K562 (cell line): ENCODE data around the gene AFF1. TPM values are rescaled to one million over a fixed set of nuclear protein-coding genes. Genes with fewer than 3 reads are reported as not detected.

ENCODE experiments used
- ATAC-seq: fragments of 200-7000 bp; cut with Tn5 transposase; 3 replicates; pipeline ENCODE4 v1.9.1; 2020; ENCODE audit warnings: moderate library complexity
- BruUV-seq: library from RNA; stranded (reverse); fragments of 400-500 nt; replicated peaks from 2 replicates; lab custom pipeline; 2021; lab: Mats Ljungman, UMichigan
- CTCF ChIA-PET: fragments of 300-600 bp; formaldehyde crosslinking; extraction: SDS; loops from one replicate; lab custom pipeline; 2021; ENCODE audit warnings: low intra/inter-chr PET ratio; lab: Yijun Ruan, JAX
- POLR2A ChIA-PET: fragments of 300-600, 350-650 bp; sonication (Branson Sonifier 250); formaldehyde crosslinking; extraction: SDS; loops from one replicate; lab custom pipeline; 2021; ENCODE audit warnings: antibody characterized with exemption, inconsistent platforms; lab: Yijun Ruan, JAX
- DNase-seq, 4 experiments: peaks; one replicate each; pipeline versions ENCODE4 v3.0.0 to v3.0.0-alpha.2; 2011 to 2018; ENCODE audit warnings: low spot score in 3 of 4, mixed read lengths in 3 of 4; ENCODE audit errors: extremely low read depth in 1 of 4
- FAIRE-seq: peaks from 2 replicates; lab custom pipeline; 2011; peaks lifted over from hg19 to GRCh38; lab: Jason Lieb, UNC
- H2AFZ ChIP-seq: 2 replicates; pipeline ENCODE4 v1.6.0; 2011; ENCODE audit warnings: low read depth, low read length, control low read depth, inconsistent platforms
- H3K27ac ChIP-seq: fragments of 200-600 bp; 3 replicates; pipeline ENCODE4 v1.8.0; 2011; ENCODE audit warnings: low read depth, mild to moderate bottlenecking, control low read depth, inconsistent platforms, low read length, moderate library complexity, mixed read lengths; ENCODE audit errors: extremely low read depth
- H3K27me3 ChIP-seq, 2 experiments: fragments of 300-600 bp in 1 of 2; 2 replicates in 1 of 2; 3 replicates in 1 of 2; pipeline versions ENCODE4 v1.6.0 to v1.8.0; 2011; ENCODE audit warnings: inconsistent platforms in 2 of 2, low read length in 2 of 2, mild to moderate bottlenecking in 1 of 2, mixed read lengths in 1 of 2, moderate library complexity in 1 of 2; ENCODE audit not compliant: control insufficient read depth in 2 of 2, insufficient read depth in 2 of 2
- H3K36me3 ChIP-seq: fragments of 300-600 bp; 3 replicates; pipeline ENCODE4 v1.8.0; 2011; ENCODE audit warnings: mild to moderate bottlenecking, low read length, inconsistent platforms; ENCODE audit not compliant: control insufficient read depth, insufficient read depth
- H3K4me1 ChIP-seq, 2 experiments: fragments of 200-600 bp in 1 of 2; replicated peaks in 1 of 2; 2 replicates in 1 of 2; 3 replicates in 1 of 2; pipeline versions ENCODE4 v1.5.1 to v1.8.0; 2011; ENCODE audit warnings: inconsistent platforms in 2 of 2, low read length in 2 of 2, mild to moderate bottlenecking in 1 of 2, mixed read lengths in 1 of 2, moderate library complexity in 1 of 2; ENCODE audit not compliant: control insufficient read depth in 2 of 2, insufficient read depth in 2 of 2
- H3K4me2 ChIP-seq: 2 replicates; pipeline ENCODE4 v1.6.1; 2011; ENCODE audit warnings: low read length, control low read depth, inconsistent platforms, mixed read lengths; ENCODE audit not compliant: insufficient read depth
- H3K4me3 ChIP-seq: fragments of 200-600 bp; sonication (generic), shearing (Covaris generic); 2 replicates; pipeline ENCODE4 v1.5.1; 2016; ENCODE audit warnings: control low read depth, inconsistent platforms
- H3K79me2 ChIP-seq: fragments of 200-600 bp; 3 replicates; pipeline ENCODE4 v1.8.0; 2011; ENCODE audit warnings: low read length, inconsistent platforms; ENCODE audit not compliant: control insufficient read depth, insufficient read depth
- H3K9ac ChIP-seq, 2 experiments: 2 replicates each; pipeline versions ENCODE4 v1.6.0 to v1.6.1; 2011; ENCODE audit warnings: low read depth in 2 of 2, low read length in 2 of 2, control low read depth in 1 of 2, inconsistent platforms in 1 of 2, mild to moderate bottlenecking in 1 of 2, mixed read lengths in 1 of 2; ENCODE audit not compliant: insufficient read depth in 1 of 2
- H3K9me1 ChIP-seq: one replicate; pipeline ENCODE4 v1.6.0; 2011; ENCODE audit warnings: inconsistent platforms, mild to moderate bottlenecking, low read length, moderate library complexity; ENCODE audit not compliant: control insufficient read depth, insufficient read depth
- H3K9me3 ChIP-seq: replicated peaks from 2 replicates; pipeline ENCODE4 v1.5.1; 2011; ENCODE audit warnings: low read depth, low read length, inconsistent platforms; ENCODE audit not compliant: control insufficient read depth, insufficient read depth
- H4K20me1 ChIP-seq: replicated peaks from 2 replicates; pipeline ENCODE4 v1.6.1; 2011; ENCODE audit warnings: low read length, inconsistent platforms, mixed read lengths; ENCODE audit not compliant: control insufficient read depth, insufficient read depth
- ESRRA ChIP-seq: fragments of 450-650 bp; IDR thresholded peaks from 2 replicates; pipeline ENCODE4 v1.6.1; 2014; ENCODE audit warnings: low read depth, mild to moderate bottlenecking, moderate library complexity, borderline replicate concordance
- HEY1 ChIP-seq: fragments of 250-450 bp; sonication (Bioruptor Pico); IDR thresholded peaks from 2 replicates; pipeline ENCODE4 v1.5.0; 2020; ENCODE audit warnings: mild to moderate bottlenecking, moderate library complexity, borderline replicate concordance
- MCM7 ChIP-seq, 2 experiments: fragments of 450-650 bp; IDR thresholded peaks; 2 replicates each; pipeline ENCODE4 v1.6.1; 2016 to 2018
- MTA2 ChIP-seq: fragments of 450-650 bp; IDR thresholded peaks from 2 replicates; pipeline ENCODE4 v1.6.1; 2016; ENCODE audit warnings: low read depth
- NBN ChIP-seq: fragments of 450-650 bp; IDR thresholded peaks from 2 replicates; pipeline ENCODE4 v1.6.1; 2016; ENCODE audit warnings: low read depth, mild to moderate bottlenecking
- NR1H2 ChIP-seq: sonication (generic); formaldehyde crosslinking; IDR thresholded peaks from 2 replicates; pipeline ENCODE4 v1.4.0; 2020; ENCODE audit warnings: mild to moderate bottlenecking, missing genetic modification reagents
- SAFB ChIP-seq: fragments of 200-400 bp; formaldehyde crosslinking; IDR thresholded peaks from 2 replicates; pipeline ENCODE4 v1.6.1; 2017; ENCODE audit warnings: low read depth, low read length, borderline replicate concordance
- SMAD4 ChIP-seq: fragments of 250-450 bp; sonication (Bioruptor Pico); conservative IDR thresholded peaks from 2 replicates; pipeline ENCODE4 v1.8.0; 2021; ENCODE audit warnings: inconsistent platforms, mild to moderate bottlenecking, moderate library complexity
- ZBTB34 ChIP-seq: fragments of 250-450 bp; sonication (Bioruptor Pico); IDR thresholded peaks from 2 replicates; pipeline ENCODE4 v1.8.0; 2021; ENCODE audit warnings: mild to moderate bottlenecking, moderate library complexity
- ZNF717 ChIP-seq: fragments of 250-450 bp; sonication (Bioruptor Pico); IDR thresholded peaks from 2 replicates; pipeline ENCODE4 v1.5.0; 2021
- ZNF785 ChIP-seq: fragments of 250-450 bp; sonication (Bioruptor Pico); IDR thresholded peaks from 2 replicates; pipeline ENCODE4 v1.4.0; 2020; ENCODE audit warnings: mild to moderate bottlenecking
- WGBS: fragments of 100-300 bp; shearing (Covaris generic); methylation state at CpG from one replicate; pipeline ENCODE4 v1.1.6; 2016; ENCODE audit warnings: low coverage, mixed read lengths; ENCODE audit not compliant: insufficient coverage; ENCODE audit errors: missing lambda C conversion rate; 5-methylcytosine and 5-hydroxymethylcytosine counted together
- in situ Hi-C: fragments of 300-500 bp; cut with MboI; formaldehyde crosslinking; loops from 4 replicates; pipeline ENCODE4 v1.15.0; 2018; ENCODE audit warnings: inconsistent platforms, mixed read lengths
- intact Hi-C: fragments of 100-400 bp; cut with micrococcal nuclease; formaldehyde crosslinking; loops from 2 replicates; pipeline ENCODE4 v1.14.2; 2022
- polyA plus RNA-seq, 8 experiments: library from polyadenylated mRNA; depleted of rRNA in 4 of 8; stranded (reverse) in 5 of 8; unstranded in 3 of 8; fragments of >200 nt; fragmentation: Nextera tagmentation in 2 of 8; fragmentation: Illumina TruSeq in 1 of 8; extraction: Ambion mirVana in 2 of 8; extraction: Trizol in 1 of 8; gene quantifications; 2 replicates each; pipeline versions ENCODE4 v1.2.1 to v1.2.3, GENCODE V29; 2011 to 2014; ENCODE audit warnings: inconsistent platforms in 1 of 8, missing spikeins in 1 of 8
- total RNA-seq, 7 experiments: library from RNA; depleted of rRNA in 6 of 7; stranded (reverse); fragments of >200 nt in 6 of 7; fragmentation: Illumina TruSeq in 2 of 7; extraction: Trizol in 2 of 7; gene quantifications; 2 replicates each; pipeline versions ENCODE4 v1.2.1 to v1.2.3, GENCODE V29; 2011 to 2021; ENCODE audit warnings: low replicate concordance in 1 of 7

Gene AFF1
- total and polyA plus RNA-seq, 9 of the 15 experiments (the other 6 are each of a cell fraction or from before 2014, with no cell fraction given): 4.1 to 47.5 (median 17.2) TPM

- TF ChIP-seq SMAD4 (CRISPR knock-in tag): peak; percentile 34; the same call in 1 of the 2 replicates
- no peak for TF ChIP-seq ZNF785
- TF ChIP-seq, all 486 proteins: peak for 54
These were observed 83.0 kb downstream of the AFF1 start (continued) for GRCh38 chr4:87017580-87018342.

GRCh38 chr4:87018753-87019152, 83.9 kb downstream of the AFF1 start:
- H3K27me3 ChIP-seq: no peaks in the 10 kb centered on the region
- peaks cover 100% of the 10 kb centered on the region for H3K79me2 ChIP-seq
- POLR2A ChIA-PET: interaction anchor here (0.6 to 1.4 kb wide), 5 partner anchors 9 to 604 kb away, joined by 3 to 7 read pairs (median 3); no protein-coding TSS in a partner anchor
- H3K9me3 ChIP-seq: no peaks in the 10 kb centered on the region
- H3K27ac ChIP-seq: peak overlapping the region; percentile 80; the same call in 2 of the 3 replicates
- BruUV-seq: no TSS peak
- H3K4me3 ChIP-seq: no peak overlapping the region
- peak overlapping the region in 1 of 2 experiments; percentile 55; a peak in 2 of 4 replicates for H3K9ac ChIP-seq
- peaks cover 35 to 71% of the 10 kb centered on the region in 2 experiments for H3K4me1 ChIP-seq
- FAIRE-seq: no peak
- CTCF ChIA-PET: no interaction called here
- H4K20me1 ChIP-seq: no peaks in the 10 kb centered on the region
- in situ Hi-C loops: no loop called here
- TF ChIP-seq SAFB (no peak), NBN (no peak), NR1H2 (no peak), ZBTB34 (no peak), ESRRA (no peak), HEY1 (CRISPR knock-in tag) (no peak), MCM7 (IDR thresholded peaks at IDR 0.05) (no peak), ZNF717 (CRISPR knock-in tag) (no peak), MTA2 (no peak)
- no peaks in the 10 kb centered on the region for H3K36me3 ChIP-seq
- intact Hi-C loops: no loop called here
- no peak overlapping the region for H2AFZ ChIP-seq
- no peak for ATAC-seq
- DNase-seq: no peak
- peak overlapping the region; percentile 59; the same call in 1 of the 2 replicates for H3K4me2 ChIP-seq
- H3K9me1 ChIP-seq: no peaks in the 10 kb centered on the region
- 8% methylated on average over 1 of the region's 1 CpG for WGBS
